Heart left ventricle (tissue), 13 donors: ENCODE data around the gene ZNF792.

Experiments used
- CTCF ChIP-seq, 12 donors: fragments of 200-600 bp; sonication (generic) in 4 of 12; IDR thresholded peaks; one replicate each; pipeline versions ENCODE4 v1.5.0 to v1.8.0; 2018 to 2022; ENCODE audit warnings: antibody characterized with exemption in 12 of 12, mild to moderate bottlenecking in 5 of 12
- POLR2A ChIP-seq, 2 donors: fragments of 450-650 bp; IDR thresholded peaks; one replicate each; pipeline ENCODE4 v1.6.1; 2017; ENCODE audit warnings: antibody characterized with exemption in 2 of 2, mild to moderate bottlenecking in 2 of 2, moderate library complexity in 2 of 2
- donor health status: ischemic (EF 13 %, LVEDD 7.1; RV severe dilation, severe dysfunction).
- donor health status: DM: no; HTN: yes; CAD: no.
- donor health status: DM: no; HTN: no; CAD: no.
- donor health status: ischemic (EF 25% LVEDD 6.9; RV normal size, moderate dysfunction).
- donor health status: ischemic (EF 25% LVEDD 5.7; RV mildly dilated, moderate dysfunction).
- donor health status: ischemic (EF 35%, LVEDD 5.7; RV mildly dilated, moderate dysfunction).
- donor health status: nonischemic (EF 11% LVEDD 7.7; RV severe dilation, severe dysfunction).
- donor health status: DM: yes; HTN: yes; CAD: no.
- donor health status: PGD.
- donor health status: ischemic (EF 29% LVEDD 5.4; RV normal size, mild dysfunction).
- donor health status: nonischemic (EF 23%, LVEDD 6.1; RV moderate dilation, normal function).

- no peak for TF ChIP-seq CTCF (IDR thresholded peaks at IDR 0.05)
- no peak for TF ChIP-seq POLR2A (IDR thresholded peaks at IDR 0.05)
These were observed 19.8 kb upstream of the ZNF792 start for GRCh38 chr19:34983786-34984185.
